IPS DF 4.7 (cell line): ENCODE data around the gene CDK5.

Source experiments
- DNase-seq: peaks from one replicate; pipeline ENCODE4 v3.0.0-alpha.2; 2013; ENCODE audit warnings: low spot score; ENCODE audit errors: extremely low read depth

Gene CDK5

DNA sequence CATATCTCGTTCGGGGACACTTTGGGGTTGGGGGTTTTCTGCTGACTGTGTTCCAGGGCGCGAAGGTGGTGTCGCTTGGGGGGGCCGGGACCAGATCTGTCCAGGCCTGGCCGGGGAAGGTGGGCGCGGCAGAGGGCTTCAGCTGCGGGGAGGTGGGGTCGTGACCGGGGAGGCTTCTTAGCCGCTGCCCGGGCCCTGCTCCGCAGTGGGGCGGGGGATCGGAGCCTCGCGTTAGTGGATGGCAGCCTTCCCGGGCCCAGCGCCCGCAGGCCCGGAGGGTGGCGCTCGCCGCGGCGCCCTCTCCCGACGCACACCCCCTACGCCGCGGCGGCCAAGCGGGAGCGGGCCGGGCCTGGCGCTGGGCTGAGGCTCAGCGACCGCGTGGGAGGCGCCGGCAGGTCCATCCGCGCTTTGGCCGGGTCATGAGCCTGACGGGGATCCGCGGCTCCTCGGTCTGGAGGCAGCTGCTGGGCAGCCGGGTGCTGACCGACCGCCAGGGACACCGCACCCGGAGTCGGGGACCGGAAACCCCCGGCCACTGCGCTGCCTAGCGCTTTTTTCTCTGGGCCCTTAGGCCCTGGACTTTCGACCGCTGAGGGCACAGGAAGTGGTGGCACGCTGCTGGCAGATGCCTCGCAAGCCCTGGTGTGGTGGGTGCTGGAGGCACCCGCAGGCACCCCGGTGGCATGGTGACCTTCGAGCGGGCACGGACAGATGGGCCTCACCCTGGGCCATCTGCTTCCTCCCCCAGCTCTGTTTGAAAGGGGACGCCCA is 29.7 kb upstream of the CDK5 start:
- no peak for DNase-seq

DNA sequence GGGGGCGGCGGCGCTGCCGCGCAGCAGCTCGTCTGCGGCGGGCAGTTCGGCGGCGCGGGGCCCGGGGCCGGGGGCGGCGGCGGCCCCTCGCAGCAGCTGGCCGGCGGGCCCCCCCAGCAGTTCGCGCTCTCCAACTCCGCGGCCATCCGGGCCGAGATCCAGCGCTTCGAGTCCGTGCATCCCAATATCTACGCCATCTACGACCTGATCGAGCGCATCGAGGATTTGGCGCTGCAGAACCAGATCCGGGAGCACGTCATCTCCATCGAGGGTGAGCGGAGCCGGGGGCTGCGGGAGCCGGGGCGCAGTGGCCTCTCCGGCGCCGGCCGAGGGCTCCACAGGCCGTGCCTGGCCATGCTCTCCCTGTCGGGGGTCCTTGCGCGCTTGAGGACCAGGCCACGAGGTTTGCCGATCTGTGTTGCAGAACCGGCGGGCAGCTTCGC is 29.1 kb upstream of the CDK5 start:
- DNase-seq, result no peak

DNA sequence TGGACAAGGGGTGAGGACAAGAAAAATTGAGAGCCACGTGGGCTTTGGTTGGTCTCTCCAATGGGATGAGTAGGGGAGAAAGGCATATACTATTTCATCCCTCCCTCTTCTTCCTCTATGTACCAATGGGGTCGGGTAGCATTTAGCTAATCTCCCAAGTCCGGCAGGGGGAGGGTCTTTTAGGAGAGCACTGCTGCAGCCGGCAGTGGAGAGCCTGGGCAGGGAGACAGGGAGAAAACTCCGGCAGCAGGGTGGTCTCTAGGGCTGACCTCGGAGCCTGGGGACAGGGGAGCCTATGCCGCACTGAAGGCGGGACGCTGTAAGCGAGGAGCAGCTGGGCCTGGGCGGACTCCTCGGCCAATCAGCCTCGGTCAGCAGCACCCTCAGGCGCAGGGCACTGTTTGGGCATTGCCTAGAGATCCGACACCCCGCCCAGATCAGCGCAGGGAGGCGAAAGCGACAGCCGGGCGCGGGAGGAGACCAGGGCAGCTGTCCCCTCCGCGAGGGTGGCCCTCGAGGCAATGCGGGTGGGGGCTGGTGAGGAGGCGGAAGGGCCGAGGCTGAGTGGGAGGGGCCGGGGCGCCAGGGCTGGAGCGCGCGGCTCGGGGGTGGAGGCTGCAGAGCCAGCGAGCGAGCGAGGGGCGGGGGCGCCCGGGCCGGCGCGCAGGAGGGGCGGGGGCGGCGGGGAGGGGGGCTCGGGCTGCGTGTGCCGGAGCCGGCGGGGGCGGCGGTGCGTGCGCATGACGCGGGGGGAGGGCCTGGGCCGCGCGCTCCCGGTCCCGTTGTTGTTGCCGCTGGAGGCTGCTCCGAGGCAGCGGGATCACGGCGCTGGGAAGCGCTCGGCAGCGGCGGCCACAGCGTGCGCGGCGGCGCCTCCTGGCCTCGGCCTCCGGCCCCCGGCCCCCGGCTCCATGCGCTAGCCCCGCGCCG is 28.3 kb upstream of the CDK5 start, which contains the start of gene AGAP3:
Gene AGAP3, plus strand, starts transcription at position 785 of the 930 bp plus-strand sequence. CDS start 267 bp downstream, outside the sequence.
- no peak for DNase-seq

DNA sequence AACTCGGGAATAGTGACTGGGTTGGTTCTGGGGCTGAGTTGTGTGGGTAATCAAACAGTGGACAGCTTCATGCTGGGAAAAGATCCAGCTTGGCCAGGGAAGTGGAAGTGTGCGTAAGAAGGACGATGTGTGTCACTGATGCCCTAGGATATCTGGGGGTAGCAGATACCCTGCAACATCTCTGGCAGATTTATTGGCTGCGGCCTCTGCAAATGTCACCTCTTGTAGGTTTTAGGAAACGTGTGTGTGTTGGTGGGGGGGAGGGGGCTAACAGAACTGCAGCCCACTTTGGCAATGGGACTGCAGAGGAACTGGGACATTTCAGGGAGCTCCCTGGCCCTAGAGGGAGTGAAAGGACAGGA is 27.6 kb upstream of the CDK5 start:
- DNase-seq, result no peak

DNA sequence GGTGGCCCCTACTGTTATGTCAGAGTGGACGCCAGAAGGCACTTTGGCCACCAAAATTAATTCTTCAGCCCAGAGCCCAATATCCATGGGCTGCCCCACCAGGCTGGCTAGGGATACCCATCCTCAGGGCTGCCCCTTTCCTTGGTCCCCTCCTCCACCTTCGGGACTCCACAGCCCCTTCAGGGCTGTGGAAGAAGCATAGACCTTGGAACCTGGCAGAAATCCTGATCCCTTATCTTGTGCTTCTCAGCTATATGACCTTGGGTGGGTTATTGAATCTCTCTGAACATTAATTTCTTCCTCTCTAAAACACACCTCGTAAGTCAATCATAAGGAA is 26.1 kb upstream of the CDK5 start:
- DNase-seq, result no peak

DNA sequence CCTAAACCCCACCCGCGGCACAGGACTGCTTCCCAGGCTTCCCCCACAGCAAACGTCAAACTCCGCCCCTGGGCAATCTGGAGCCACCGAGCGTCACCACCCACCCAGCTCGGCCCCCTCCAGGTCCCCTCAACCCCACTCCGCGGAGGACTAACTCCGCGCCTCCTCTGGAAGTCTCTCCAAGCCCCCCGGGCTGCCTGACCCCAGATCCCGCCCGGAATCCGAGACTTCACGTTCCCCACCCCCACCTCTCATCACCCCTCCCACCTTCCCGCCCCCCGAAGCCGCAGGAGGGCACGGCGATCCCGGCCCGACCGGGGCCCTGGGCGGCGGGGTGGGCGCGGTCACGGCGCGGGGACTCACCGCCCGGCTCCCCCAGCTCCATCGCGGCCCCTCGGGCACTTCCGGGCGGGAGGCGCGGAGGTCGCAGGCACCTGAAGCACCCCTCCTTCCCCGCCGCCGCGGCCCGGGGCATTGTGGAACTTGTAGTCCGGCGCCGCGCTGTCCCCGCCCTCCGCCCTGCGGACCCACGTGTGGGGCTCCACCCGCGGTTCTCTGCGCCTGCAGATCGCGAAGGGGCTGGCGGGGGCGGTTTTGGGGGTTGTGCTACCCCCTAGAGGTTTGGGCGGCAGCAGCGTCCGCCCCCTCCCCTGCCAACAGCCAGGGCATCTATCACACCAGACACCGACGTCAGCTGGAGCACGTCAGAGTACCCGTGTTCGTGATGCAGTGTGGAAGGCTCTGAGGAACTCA is 25.6 kb upstream of the CDK5 start, which contains the start of gene TMUB1:
Gene TMUB1, minus strand, starts transcription at position 423 of the 753 bp plus-strand sequence. CDS start 930 bp downstream, outside the sequence.
- DNase-seq, result no peak

DNA sequence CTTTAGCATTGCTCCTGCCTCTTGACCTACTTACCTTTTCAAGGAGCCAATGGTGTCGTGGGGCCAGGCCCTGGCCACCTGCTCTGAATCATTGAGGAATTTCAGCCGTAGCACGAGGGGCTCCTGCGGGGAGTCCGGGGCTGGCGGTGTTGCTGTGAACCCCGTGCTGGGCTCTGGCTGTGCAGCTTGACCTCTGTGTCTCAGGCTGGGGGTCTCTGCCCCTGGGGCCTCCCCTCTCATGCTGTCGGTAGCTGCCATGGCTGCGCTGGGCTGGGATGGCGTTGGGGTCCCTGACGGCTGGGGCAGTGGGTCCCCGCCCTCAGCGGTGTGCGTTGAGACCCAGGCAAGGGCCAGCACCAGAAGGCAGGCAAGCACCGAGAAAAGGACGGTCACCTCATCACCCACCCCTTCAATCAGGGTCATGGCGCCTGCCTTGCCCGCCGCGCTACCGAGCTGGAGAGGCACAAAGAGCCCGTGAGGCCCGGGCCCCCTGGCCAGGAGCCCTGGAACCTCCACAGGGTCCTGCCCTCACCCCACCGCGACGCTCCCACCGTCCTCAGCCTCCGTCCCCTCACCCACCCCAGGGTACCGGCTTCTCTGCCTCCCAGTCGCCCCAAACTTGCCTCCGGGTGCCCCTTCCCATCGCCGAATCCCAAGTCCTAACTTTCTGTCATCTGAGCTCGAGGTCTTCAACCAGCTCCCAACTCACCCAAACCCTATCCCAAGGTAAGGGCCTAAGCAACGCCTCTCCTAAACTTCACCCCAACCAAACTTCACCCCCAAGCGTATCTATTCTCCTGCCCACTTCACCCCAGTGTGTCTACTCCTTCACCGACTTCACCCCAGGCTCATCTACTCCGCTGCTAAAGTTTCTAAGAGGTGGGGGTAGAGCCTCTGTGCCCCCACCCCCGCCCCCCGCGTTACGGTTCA is 24.7 kb upstream of the CDK5 start:
- DNase-seq, result no peak

DNA sequence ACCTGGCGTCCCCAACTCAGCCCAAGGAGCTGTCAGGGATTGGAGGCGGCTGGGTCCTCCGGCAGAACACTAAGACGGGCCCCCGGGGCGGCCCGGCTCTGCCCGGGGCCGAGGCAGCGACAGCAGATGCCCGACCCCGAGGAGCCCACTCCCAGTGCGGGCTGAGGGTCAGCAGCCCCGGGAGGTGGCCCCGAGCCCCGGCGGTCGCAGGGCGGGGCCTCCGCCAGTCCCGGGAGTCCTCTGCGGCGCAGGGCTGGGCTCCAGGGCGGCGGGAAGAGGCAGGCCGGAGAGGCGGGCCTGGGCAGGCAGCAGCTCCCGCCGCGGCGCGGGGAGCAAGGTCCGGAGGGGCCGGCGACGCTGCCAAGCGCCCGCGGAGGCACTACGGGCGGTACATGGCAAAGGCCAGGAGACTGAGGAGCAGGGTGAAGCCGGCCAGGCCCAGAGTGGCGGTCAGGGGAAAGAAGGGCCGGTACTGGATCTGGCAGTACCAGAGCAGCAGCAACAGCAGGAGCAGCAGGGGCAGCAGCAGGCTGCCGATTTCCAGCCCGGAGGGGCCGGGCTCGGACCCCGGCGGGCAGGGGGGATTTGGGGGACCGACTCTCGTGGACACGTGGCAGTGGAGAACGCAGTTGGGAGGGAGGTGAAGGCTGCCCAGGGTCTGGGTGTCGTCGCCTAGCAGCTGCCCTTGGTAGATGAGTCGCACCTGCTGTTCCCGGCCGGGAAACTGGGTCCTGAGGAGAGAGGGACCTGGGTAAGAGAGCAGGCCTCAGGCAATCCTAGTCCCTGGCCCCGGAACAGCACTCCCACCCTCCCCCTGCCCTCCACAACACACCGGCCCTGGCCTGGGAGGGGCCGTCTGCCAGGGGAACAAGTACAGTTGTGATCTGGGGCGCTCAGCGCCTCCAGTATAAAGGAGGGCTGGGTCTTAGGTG is 23.7 kb upstream of the CDK5 start:
- DNase-seq, result no peak

DNA sequence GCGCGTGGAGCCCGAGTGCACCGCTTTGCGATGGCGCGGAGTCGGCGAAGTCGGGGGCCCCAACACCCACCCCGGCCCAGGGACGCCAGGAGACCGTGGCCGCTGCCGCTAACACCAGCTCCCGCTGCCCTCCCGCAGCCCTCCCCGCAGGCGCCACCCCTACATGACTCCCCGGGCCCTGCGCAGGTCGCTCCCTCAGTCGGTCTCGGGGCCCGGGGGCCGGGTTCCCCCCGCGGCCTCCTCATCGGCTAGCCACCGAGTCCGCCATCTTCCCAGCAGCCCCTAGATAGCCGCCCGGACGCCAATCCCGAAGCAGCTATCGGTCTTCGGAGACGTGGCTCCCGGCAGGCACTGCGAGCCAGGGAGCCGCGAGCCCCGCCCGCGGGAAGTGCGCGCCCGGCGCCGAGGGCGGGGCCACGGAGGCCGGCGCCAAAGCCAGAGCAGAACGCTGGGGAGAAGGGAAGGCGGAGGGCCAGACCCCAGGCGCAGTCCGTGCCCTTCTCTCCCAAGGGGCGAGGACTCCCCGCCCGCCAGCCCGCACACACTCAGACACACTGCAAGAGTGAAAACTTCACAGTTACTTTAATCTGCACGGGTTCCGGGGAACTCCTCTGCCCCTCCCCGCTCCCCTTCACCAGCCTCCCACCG is 22.9 kb upstream of the CDK5 start, which contains the start of gene FASTK:
Gene FASTK, minus strand, starts transcription at position 288 of the 648 bp plus-strand sequence. Its CDS starts 43 bp downstream, at position 245.
- DNase-seq, result no peak

DNA sequence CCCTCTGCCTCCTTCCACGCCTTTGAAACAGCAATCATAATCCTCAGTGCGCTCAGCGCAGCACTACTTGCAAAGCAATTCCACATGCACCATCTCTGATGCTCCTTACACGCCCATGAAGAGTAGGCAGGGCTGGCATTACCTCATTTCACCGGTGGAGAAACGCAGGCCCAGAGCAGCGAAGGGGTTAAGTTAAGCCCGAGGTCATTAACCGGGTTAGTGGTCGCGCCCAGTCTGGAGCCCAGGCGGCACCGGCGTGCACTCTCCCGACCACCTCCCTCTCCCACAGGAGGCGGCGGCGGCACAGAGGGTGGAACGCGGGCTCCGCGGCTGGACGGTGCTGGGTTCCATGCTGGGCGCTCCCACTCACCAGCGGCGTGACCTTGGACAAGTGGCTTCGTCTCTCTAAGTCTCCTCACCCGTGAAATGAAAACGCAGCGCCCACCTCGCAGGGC is 22.4 kb upstream of the CDK5 start:
- no peak for DNase-seq

DNA sequence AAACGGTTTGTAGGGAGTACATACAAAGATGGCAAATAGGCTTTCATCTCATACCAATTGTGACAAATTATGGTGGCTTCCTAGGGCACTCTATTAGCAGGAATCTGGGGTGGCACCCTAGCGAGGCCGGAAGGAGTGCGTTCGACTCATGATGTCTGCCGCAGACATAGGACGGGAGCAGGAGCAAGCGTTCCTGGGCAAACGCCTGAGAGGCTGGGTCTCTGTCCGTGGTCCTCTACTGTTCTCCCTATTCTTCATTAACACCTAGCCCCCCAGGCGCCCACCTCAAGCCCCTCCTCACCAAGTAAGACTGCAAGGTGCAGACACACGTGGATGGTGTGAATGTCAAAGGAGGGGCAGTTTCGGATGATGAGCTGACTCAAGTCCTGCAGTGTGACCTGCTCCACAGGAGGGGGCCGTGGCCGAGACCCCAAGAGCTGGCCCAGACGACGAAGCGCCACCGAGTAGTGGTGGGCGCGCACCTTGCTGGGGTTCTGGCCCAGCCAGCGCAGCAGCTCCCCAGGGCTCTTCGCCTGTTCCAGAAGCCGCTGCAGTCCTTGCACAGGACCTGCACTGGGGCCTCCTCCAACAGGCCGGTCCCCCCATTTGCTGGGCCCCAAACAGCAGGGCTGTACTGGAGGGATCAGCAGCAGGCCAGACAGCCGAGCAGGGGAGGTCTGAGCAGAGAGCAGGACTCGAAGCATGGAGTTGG is 21.7 kb upstream of the CDK5 start:
- no peak for DNase-seq

DNA sequence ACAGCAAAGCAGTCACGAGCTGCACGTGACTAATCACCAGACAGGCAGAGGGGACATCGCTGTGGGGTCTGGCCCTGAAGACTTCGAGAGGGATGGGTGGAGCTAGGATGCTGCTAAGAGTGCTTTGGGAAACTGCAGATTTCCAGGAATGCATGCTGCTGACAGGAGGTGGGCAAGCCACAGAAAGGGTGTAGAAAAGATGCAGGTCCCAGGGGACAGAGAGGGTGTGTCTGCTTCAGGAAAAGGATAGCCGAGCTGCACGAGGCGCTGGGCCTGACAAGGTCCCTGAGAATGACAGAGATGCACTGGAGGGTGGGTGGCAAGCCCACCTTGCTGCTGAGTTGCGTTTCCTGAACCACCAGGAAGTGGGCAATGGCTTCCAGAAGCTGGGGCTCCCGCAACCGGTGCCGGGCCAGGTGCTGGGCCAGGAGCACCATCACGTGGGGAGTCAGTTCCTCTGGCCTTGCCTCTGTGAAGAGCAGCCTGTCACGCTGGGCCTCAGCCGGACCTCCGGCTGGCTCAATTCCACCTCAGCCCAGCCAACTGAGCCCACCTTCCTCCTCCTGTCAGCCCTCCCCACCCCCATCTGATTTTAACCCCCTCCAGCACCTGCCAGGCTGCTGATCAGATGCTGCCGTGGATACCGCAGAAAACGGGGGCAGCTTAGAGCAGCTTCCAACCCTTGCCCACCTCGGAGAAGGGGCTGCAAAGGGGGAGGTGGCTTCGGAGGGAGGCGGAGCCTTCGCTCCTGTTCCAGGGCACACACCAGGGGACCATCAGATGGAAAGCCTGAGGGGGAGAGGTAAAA is 20.7 kb upstream of the CDK5 start:
- DNase-seq, result no peak

DNA sequence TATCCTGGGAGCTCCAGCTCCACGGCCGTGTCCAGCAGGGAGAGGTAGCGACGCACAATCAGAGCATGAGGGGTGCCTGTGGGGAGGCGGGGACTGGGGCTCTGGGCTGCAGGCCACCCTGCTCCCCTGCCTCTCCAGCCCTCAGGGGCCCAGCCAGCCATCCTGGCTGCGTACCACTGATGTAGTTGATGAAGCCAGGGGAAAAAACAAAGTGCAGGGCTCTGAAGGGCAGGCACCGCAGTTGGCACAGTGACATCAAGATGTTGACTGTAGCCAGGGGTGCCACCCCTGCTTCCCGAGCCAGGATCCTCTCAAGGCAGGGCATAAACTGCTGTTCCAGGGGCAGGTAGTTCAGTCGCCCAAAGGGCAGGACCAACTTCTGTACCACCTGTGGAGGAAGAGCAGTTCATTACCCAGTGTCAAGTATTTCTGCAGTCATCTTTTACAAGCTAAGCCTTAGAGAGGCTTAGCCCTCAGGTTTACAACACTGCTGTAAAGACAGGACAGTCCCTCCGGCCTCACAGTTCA is 20.1 kb upstream of the CDK5 start:
- no peak for DNase-seq

DNA sequence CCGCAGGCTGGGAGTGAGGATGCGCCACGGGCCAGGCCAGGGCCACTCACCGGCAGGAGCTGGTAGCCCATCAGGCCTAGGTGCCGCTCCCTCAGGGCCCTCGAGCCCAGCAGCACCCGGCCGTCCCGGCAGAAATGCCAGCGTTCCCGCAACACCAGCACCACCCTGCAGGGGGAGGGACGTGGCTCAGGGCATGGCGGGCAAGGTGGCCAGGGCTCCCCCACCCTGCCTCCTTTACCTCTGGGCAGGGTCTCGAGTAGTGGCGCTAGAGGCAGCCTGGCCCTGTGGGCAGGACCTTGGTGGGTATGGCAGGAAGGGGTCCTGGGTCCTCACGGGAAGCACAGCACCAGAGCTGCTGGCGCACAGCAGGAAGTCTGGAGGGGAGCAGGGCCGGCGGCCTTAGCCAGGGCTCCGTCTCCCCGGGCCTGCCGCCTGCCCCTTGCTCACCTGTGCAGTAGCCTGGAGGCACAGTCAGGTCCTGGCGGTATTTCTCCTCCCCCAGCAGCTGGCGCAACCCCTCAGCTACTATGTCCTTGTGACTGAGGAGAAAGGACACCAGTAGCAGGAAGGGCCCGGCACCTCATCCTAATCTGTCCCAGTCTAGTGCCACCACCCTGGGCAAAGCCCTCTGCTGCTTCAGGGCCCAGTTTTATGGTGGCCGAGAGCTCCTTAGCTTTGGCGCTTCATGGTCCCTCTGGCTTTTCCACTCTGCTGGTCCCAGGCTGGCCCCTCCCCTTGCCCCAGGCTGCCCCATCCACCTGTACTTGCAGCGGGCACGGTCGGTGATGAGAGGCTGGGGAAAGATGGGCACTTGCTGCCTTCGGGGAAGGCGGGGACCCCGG is 19.4 kb upstream of the CDK5 start:
- DNase-seq, result no peak

DNA sequence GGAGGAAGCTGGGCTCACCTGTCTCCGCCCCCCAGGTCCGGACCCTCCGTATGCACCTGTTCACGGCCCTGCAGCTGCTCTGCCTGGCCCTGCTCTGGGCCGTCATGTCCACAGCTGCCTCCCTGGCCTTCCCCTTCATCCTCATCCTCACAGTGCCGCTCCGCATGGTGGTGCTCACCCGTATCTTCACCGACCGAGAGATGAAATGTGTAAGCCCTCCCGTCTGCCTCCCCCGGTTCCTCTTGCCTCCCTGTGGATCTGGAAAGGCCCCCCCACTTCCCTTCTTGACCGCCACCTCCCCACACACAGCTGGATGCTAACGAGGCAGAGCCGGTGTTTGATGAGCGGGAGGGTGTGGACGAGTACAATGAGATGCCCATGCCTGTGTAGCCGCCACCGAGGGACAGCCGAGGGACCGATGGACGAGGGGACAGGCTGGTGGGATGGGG is 18.3 kb upstream of the CDK5 start:
- no peak for DNase-seq

DNA sequence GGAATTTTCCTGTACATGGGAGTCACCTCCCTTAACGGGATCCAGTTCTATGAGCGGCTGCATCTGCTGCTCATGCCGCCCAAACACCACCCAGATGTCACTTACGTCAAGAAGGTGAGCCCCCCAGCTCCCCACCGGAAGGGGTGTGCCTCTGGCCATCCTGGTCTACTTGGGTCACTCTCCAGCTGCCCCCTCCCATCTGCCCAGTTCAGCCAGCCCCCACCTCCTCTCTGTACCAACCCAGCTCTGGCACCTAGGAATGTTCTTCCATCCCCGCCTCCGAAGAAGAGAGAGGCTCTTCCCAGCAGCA is 17.9 kb upstream of the CDK5 start:
- no peak for DNase-seq
